B cell (primary cell): ENCODE measurements around the gene PRKAA2. TPM values are rescaled to one million over a fixed set of nuclear protein-coding genes. Genes with fewer than 3 reads are reported as not detected.

Experiments used
- ATAC-seq: fragments of 200-7000 bp; cut with Tn5 transposase; one replicate; pipeline ENCODE4 v1.10.0; 2021; ENCODE audit warnings: low read depth, mild to moderate bottlenecking, moderate number of reproducible peaks, moderate library complexity
- CTCF ChIA-PET: fragments of 350-600 bp; sonication (Branson Sonifier 250); formaldehyde crosslinking; loops from one replicate; lab custom pipeline; 2021; ENCODE audit warnings: antibody characterized with exemption, inconsistent platforms; lab: Charles Lee
- POLR2A ChIA-PET: fragments of 350-600 bp; sonication (Branson Sonifier 250); formaldehyde crosslinking; loops from one replicate; lab custom pipeline; 2021; ENCODE audit warnings: antibody characterized with exemption; lab: Charles Lee
- DNase-seq: peaks from one replicate; pipeline ENCODE4 v3.0.0; 2013
- H2AFZ ChIP-seq: 2 replicates; pipeline ENCODE4 v1.6.1; 2012; ENCODE audit warnings: mild to moderate bottlenecking, low read depth, low read length; ENCODE audit not compliant: insufficient read depth, poor library complexity, severe bottlenecking
- H3K27ac ChIP-seq, 2 donors: 1 replicate in 1 of 2; 2 replicates in 1 of 2; pipeline ENCODE4 v1.5.1; 2012 to 2013; ENCODE audit warnings: low read length in 2 of 2, mild to moderate bottlenecking in 2 of 2, moderate library complexity in 1 of 2
- H3K27me3 ChIP-seq, 4 experiments: fragments of 200-600 bp in 1 of 4; sonication (generic) in 1 of 4; replicated peaks in 1 of 4; 1 replicate in 2 of 4; 2 replicates in 2 of 4; pipeline versions ENCODE4 v1.6.1 to v1.7.0; 2013 to 2016; ENCODE audit warnings: low read length in 3 of 4, mild to moderate bottlenecking in 2 of 4, mixed read lengths in 1 of 4, moderate library complexity in 1 of 4; ENCODE audit not compliant: insufficient read depth in 4 of 4, control insufficient read depth in 3 of 4; ENCODE audit errors: control extremely low read depth in 1 of 4
- H3K36me3 ChIP-seq, 2 experiments: replicated peaks in 1 of 2; 1 replicate in 1 of 2; 2 replicates in 1 of 2; pipeline versions ENCODE4 v1.6.1 to v1.7.1; 2013; ENCODE audit warnings: low read length in 1 of 2; ENCODE audit not compliant: insufficient read depth in 2 of 2, control insufficient read depth in 1 of 2; ENCODE audit errors: control extremely low read depth in 1 of 2, extremely low read depth in 1 of 2
- H3K4me1 ChIP-seq, 2 donors: fragments of 200-600 bp in 1 of 2; sonication (generic) in 1 of 2; 1 replicate in 1 of 2; 2 replicates in 1 of 2; pipeline versions ENCODE4 v1.5.1 to v1.6.1; 2013 to 2017; ENCODE audit warnings: low read length in 2 of 2; ENCODE audit not compliant: control insufficient read depth in 2 of 2, insufficient read depth in 2 of 2
- H3K4me2 ChIP-seq: replicated peaks from 2 replicates; pipeline ENCODE3; 2012; ENCODE audit warnings: mild to moderate bottlenecking, low read depth, low read length; ENCODE audit not compliant: poor library complexity, severe bottlenecking
- H3K4me3 ChIP-seq, 5 experiments: fragments of 200-600 bp in 1 of 5; sonication (generic) in 1 of 5; 1 replicate in 3 of 5; 2 replicates in 2 of 5; pipeline versions ENCODE4 v1.5.1 to v1.7.0; 2011 to 2016; ENCODE audit warnings: low read length in 4 of 5, mild to moderate bottlenecking in 4 of 5, low read depth in 2 of 5, control low read depth in 1 of 5, moderate library complexity in 1 of 5; ENCODE audit not compliant: insufficient read depth in 1 of 5; ENCODE audit errors: control extremely low read depth in 1 of 5, extremely low read depth in 1 of 5
- H3K79me2 ChIP-seq: fragments of 200-600 bp; sonication (generic); one replicate; pipeline ENCODE4 v1.6.0; 2016; ENCODE audit warnings: low read length; ENCODE audit not compliant: control insufficient read depth, insufficient read depth
- H3K9ac ChIP-seq: fragments of 200-600 bp; sonication (generic); 2 replicates; pipeline ENCODE4 v1.6.1; 2017; ENCODE audit warnings: mild to moderate bottlenecking, low read length, moderate library complexity
- H3K9me3 ChIP-seq, 3 donors: one replicate each; pipeline versions ENCODE4 v1.6.1 to v1.7.1; 2013; ENCODE audit warnings: low read length in 2 of 3; ENCODE audit not compliant: control insufficient read depth in 2 of 3, insufficient read depth in 1 of 3; ENCODE audit errors: control extremely low read depth in 1 of 3
- H4K20me1 ChIP-seq: 2 replicates; pipeline ENCODE4 v1.6.0; 2012; ENCODE audit warnings: mild to moderate bottlenecking, low read length; ENCODE audit not compliant: insufficient read depth, control insufficient read depth, poor library complexity, severe bottlenecking
- H3K27ac Mint-ChIP-seq: one replicate; pipeline ENCODE4 v1.8.0; 2021; ENCODE audit warnings: mixed read lengths
- H3K27me3 Mint-ChIP-seq: one replicate; pipeline ENCODE4 v1.8.0; 2021; ENCODE audit warnings: mixed read lengths
- H3K4me1 Mint-ChIP-seq: one replicate; pipeline ENCODE4 v1.8.0; 2021; ENCODE audit warnings: mixed read lengths
- H3K4me3 Mint-ChIP-seq: one replicate; pipeline ENCODE4 v1.8.0; 2021; ENCODE audit warnings: mixed read lengths
- H3K9me3 Mint-ChIP-seq: one replicate; pipeline ENCODE4 v1.8.0; 2022; ENCODE audit warnings: mixed read lengths; ENCODE audit not compliant: insufficient read depth
- EZH2 ChIP-seq: IDR thresholded peaks from 2 replicates; pipeline ENCODE4 v1.6.1; 2012; ENCODE audit warnings: borderline replicate concordance, low read depth, mild to moderate bottlenecking, moderate library complexity, low read length; ENCODE audit not compliant: insufficient read depth, poor library complexity, severe bottlenecking
- WGBS: methylation state at CpG from one replicate; pipeline ENCODE4 v1.1.5; 2013; ENCODE audit warnings: missing lambda C conversion rate; ENCODE audit not compliant: insufficient coverage; 5-methylcytosine and 5-hydroxymethylcytosine counted together
- intact Hi-C: fragments of 100-400 bp; cut with micrococcal nuclease; formaldehyde crosslinking; loops from one replicate; pipeline ENCODE4 v1.10.0; 2022
- polyA plus RNA-seq: library from polyadenylated mRNA; depleted of rRNA; stranded (reverse); fragments of >200 nt; gene quantifications from 2 replicates; pipeline ENCODE4 v1.2.3, GENCODE V29; 2012
- total RNA-seq, 2 donors: library from RNA; stranded (reverse); fragments of 120-200 nt in 1 of 2; gene quantifications; 1 replicate in 1 of 2; 2 replicates in 1 of 2; pipeline versions ENCODE4 v1.2.3 to v1.2.4, GENCODE V29; 2013 to 2022
- TF ChIP-seq, protein P1 (sequence below): fragments of 200-600 bp; IDR thresholded peaks from one replicate; pipeline ENCODE4 v1.8.0; 2022; ENCODE audit warnings: antibody characterized with exemption, mild to moderate bottlenecking

Gene PRKAA2
- total and polyA plus RNA-seq, 2 donors (not counting 1 experiment from before 2014, with no cell fraction given), result not detected

DNA sequence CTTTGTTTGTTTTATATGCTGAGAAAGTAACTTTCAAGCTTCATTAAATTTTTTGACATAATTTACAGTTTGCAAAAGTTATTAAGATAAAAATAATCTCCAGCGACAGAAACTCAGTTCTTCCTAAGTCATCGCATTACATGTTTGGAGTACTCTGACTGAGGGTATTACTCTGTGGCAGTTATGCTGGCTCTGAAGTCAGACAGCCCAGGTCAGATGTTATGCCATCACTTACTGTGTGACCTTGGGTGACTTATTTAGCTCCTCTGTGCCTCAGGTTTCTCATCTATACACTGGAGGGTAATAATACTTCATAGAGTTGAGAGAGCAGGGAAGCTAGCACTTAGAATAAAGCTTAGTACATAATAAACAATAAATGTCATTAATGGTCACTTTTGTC is 26.4 kb downstream of the PRKAA2 start:
- H3K27ac Mint-ChIP-seq, result no peak overlapping the region
- ChIA-PET POLR2A (no interaction called here), CTCF (no interaction called here)
- no peak overlapping the region for H3K4me3 Mint-ChIP-seq
- H2AFZ ChIP-seq, result no peak overlapping the region
- no peaks in the 10 kb centered on the region for H3K36me3 ChIP-seq
- no peak overlapping the region for H3K4me2 ChIP-seq
- no peaks in the 10 kb centered on the region for H3K4me1 ChIP-seq
- H3K27ac ChIP-seq, result no peak overlapping the region
- H3K9ac ChIP-seq, result no peak overlapping the region
- intact Hi-C loops, result no loop called here
- DNase-seq (no peak), ATAC-seq (no peak)
- H3K4me1 Mint-ChIP-seq, result no peaks in the 10 kb centered on the region
- 100% methylated on average over 1 of the region's 2 CpGs for WGBS
- H3K27me3 ChIP-seq, result no peaks in the 10 kb centered on the region
- no peaks in the 10 kb centered on the region for H3K79me2 ChIP-seq
- no peaks in the 10 kb centered on the region for H3K9me3 Mint-ChIP-seq
- no peaks in the 10 kb centered on the region for H3K9me3 ChIP-seq
- H3K4me3 ChIP-seq, result no peak overlapping the region
- H4K20me1 ChIP-seq, result no peaks in the 10 kb centered on the region
- TF ChIP-seq, protein P1, sequence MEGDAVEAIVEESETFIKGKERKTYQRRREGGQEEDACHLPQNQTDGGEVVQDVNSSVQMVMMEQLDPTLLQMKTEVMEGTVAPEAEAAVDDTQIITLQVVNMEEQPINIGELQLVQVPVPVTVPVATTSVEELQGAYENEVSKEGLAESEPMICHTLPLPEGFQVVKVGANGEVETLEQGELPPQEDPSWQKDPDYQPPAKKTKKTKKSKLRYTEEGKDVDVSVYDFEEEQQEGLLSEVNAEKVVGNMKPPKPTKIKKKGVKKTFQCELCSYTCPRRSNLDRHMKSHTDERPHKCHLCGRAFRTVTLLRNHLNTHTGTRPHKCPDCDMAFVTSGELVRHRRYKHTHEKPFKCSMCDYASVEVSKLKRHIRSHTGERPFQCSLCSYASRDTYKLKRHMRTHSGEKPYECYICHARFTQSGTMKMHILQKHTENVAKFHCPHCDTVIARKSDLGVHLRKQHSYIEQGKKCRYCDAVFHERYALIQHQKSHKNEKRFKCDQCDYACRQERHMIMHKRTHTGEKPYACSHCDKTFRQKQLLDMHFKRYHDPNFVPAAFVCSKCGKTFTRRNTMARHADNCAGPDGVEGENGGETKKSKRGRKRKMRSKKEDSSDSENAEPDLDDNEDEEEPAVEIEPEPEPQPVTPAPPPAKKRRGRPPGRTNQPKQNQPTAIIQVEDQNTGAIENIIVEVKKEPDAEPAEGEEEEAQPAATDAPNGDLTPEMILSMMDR, result no peak
- TF ChIP-seq EZH2, result no peak
- H3K27me3 Mint-ChIP-seq, result peaks cover 27% of the 10 kb centered on the region

DNA sequence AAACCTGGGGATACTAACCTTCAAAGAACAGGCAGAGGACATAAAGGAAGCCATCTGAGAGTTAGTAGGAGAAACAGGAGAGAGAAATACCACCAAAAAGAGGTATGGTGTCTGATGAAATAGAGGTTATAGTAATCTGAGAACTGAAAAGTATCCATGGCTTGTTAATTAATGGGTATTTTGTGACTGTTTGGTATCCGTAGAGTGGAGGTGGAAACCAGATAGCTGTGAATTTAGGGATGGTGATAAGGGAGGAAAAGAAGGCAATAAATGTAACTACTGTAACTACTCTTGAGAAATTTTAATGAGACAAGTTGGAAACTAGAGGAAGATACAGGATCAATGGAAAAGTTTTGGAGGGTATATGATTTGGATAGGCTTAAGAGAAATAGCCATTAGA is 27.5 kb downstream of the PRKAA2 start:
- Histone ChIP-seq H4K20me1 (no peaks in the 10 kb centered on the region), H3K9ac (no peak overlapping the region), H2AFZ (no peak overlapping the region), H3K79me2 (no peaks in the 10 kb centered on the region), H3K4me2 (no peak overlapping the region), H3K4me1 (no peaks in the 10 kb centered on the region), H3K27ac (no peak overlapping the region), H3K9me3 (no peaks in the 10 kb centered on the region), H3K27me3 (no peaks in the 10 kb centered on the region), H3K36me3 (no peaks in the 10 kb centered on the region), H3K4me3 (no peak overlapping the region)
- ChIA-PET POLR2A (no interaction called here), CTCF (no interaction called here)
- TF ChIP-seq, protein P1, result no peak
- no peaks in the 10 kb centered on the region for H3K4me1 Mint-ChIP-seq
- peaks cover 22% of the 10 kb centered on the region for H3K27me3 Mint-ChIP-seq
- DNase-seq (no peak), ATAC-seq (no peak)
- no peak overlapping the region for H3K27ac Mint-ChIP-seq
- intact Hi-C loops, result no loop called here
- WGBS, result 100% methylated on average over 1 of the region's 1 CpG
- no peaks in the 10 kb centered on the region for H3K9me3 Mint-ChIP-seq
- no peak overlapping the region for H3K4me3 Mint-ChIP-seq
